Activated naive CD4-positive, alpha-beta T cell treated with Interleukin-2 at 50 U/mL for 16 hours (primary cell): ENCODE measurements around the gene DAGLB.
"Not testable (repeated sequence)": the region's sequence is repeated elsewhere in the genome, so short reads cannot be mapped to it uniquely, and the experiment has no call there.

ENCODE experiments used
- DNase-seq: peaks from one replicate; pipeline ENCODE4 v3.0.0-alpha.2; 2020

The DAGLB gene, protein sequence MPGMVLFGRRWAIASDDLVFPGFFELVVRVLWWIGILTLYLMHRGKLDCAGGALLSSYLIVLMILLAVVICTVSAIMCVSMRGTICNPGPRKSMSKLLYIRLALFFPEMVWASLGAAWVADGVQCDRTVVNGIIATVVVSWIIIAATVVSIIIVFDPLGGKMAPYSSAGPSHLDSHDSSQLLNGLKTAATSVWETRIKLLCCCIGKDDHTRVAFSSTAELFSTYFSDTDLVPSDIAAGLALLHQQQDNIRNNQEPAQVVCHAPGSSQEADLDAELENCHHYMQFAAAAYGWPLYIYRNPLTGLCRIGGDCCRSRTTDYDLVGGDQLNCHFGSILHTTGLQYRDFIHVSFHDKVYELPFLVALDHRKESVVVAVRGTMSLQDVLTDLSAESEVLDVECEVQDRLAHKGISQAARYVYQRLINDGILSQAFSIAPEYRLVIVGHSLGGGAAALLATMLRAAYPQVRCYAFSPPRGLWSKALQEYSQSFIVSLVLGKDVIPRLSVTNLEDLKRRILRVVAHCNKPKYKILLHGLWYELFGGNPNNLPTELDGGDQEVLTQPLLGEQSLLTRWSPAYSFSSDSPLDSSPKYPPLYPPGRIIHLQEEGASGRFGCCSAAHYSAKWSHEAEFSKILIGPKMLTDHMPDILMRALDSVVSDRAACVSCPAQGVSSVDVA

DNA sequence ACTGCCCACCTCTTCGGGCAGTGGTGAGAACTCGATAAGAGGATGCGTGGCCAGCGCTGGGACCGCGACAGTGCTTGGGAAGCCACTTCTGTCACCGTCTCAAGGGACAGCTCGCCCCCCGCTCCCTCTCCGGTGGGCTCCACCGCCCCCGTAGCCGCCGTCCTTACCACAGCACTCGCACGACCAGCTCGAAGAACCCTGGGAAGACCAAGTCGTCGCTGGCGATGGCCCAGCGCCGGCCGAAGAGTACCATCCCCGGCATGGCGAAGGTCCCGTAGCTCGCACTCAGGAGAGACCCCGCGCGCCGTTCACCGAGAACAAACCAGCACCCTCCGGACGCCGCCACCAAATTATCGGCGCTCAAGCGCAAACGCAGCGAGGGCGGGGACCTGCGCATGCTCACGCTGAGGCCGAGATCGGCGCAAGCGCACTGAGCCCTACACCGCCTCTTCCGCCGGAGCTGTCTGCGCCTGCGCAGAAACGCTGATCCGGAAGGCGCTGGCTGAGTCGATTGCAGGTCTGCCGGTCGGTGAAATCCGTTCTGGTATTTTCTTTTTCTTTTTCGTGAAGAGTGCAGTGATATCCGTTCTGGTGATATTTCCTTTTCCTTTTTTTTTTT lies at the start of gene DAGLB:
TSS of gene DAGLB (minus strand) at position 374 of the 619 bp plus-strand sequence. CDS start at position 262, 112 bp downstream.
- DNase-seq: peak; percentile 96

DNA sequence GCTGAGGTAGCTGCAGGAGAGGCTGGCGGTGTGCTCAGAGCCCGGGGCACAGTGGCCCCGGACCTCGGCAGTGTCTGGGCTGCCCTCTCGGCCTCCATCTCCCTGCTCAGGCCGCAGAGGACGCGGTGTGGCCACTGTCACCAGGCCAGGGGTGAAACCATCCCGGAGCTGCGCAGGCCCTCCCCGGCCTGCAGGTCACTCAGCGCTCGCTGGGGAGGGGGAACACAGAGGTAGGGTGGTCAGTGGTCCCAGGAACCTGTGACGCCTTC lies 49.8 kb upstream of the DAGLB start:
- no peak for DNase-seq

DNA sequence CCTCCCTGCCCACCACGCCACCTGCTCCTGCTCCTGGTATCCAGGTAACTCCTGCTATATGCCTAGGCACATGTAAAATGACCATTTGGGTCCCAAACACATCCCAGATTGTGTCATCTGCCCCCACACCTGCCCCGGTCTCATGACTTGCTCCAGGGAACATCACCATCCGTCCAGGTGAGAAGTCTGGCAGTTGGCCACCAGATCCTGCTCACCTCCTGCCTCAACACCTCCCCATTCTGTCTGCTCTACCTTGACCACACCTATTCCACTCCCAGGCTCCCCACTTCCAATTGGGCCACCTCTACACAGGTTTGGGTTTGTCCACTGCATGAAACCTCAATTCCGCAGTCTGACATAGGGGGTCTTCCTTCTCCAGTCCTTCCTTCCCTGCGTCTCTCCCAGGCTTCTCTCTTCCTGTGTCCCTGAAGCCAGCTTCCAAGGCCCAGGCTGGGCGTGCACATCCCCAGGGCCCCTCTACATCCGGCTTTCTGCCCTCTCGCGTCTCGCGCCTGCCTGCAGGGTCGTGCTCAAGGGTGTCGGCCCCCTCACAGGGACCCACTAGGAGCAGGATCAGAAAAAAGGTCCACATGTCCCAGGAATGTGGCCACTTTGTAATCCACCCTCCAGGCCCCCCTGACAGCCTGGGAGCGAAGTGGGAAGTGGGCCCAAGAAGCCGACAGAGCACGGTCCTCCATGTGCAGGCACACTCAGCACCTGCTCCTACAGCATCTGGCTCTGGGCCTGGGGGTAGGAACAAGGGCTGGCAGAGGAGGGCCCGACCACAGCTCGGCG lies 49.3 kb upstream of the DAGLB start:
- no peak for DNase-seq

DNA sequence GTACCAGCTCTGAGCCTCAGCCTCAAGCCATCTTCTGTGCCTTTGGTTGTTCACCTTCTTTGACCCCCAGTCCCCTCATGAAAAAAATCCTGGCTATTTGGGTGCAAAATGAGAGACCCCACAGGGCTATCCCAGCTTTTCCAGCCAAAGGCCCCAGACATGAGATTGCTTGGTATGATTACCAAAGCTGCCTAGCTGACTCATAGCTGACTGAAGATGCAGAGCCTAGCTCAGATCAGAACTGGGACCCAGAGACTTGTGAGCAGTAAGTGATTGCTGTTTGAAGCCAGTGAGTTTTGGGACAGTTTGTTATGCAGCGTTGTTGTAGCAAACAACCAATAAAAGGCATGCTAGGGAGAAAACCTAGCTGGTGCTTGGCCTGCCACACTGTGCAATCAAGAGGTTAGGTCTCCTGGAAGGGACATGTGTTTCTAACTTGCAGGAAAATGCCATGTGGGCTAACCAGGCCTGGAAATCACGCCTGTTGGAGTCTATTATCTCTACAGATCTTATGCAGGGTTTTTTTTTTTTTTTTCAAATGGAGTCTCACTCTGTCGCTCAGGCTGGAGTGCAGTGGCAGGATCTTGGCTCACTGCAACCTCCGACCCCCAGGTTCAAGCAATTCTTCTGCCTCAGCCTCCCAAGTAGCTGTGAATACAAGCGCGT lies 48.0 kb upstream of the DAGLB start:
- no peak for DNase-seq

DNA sequence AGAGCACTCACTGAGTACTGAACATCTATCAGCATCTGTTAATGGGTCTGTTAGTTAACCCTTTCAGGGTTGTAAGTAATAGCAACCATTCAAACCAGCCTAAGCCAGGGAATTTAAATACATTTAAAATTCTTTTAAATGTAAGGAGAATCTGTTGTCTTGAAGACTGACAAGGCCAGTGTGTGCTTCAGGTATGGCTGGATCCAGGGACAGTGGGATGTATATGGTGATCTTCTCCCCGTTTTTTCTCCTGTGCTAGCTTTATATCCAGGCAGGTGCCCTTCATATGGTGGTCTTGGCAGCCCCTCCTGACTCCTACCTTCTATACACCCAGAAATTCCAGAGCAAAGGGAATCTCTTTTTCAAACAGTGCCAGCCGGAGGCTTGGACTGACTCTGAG lies 46.6 kb upstream of the DAGLB start:
- DNase-seq: no peak

DNA sequence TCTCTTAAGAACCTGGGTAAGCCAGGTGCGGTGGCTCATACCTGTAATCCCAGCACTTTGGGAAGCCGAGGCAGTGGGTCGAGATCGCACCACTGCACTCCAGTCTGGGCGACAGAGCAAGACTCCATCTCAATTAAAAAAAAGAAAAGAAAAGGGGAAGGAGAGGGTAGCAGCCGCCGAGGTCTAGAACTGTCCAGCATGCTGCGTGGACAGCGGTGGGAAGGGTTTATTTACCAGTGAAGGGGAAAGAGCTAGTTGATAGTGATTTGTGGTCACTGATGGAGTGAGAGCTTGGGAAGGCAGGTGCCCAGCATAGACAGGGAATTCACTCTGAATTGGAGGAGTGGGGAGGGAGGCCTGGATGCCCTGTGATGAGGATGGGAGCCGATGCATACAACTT lies 43.4 kb upstream of the DAGLB start:
- DNase-seq: no peak

DNA sequence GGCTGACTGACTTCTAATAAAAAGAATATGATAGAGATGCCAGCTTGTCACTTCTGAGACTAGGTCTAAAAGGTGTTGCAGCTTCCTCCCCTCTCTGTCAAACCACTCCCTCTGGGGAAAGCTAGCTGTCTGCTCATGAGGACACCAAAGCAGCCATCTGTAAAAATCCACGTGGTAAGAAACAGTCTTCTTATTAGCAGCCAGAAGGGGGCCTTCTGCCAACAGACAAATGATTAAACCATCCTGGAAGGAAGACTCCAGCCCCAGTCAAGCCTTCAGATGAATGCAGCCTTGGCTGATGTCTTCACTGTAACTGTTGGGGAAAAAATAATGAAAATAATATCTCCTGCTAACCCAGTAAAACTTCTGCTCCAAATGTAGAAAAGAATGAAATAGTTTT lies 41.9 kb upstream of the DAGLB start:
- no peak for DNase-seq

DNA sequence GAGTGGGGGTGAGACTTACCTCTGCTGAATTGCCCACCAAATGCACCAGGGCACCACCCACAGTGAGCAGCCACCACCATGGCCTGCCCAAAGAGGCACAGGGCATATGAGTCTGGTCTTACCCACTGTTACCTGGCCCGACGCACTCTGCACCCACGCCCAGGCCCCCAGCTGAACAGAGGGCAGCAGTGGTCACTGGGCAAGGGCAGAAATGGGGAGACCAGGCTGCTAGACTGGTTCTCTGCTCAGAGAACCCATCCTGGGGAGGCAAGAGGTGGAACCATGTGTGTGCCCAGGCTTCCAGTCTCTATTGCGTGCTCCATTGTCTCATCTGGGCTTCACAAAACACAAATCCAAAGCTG lies 39.4 kb upstream of the DAGLB start:
- DNase-seq: no peak

DNA sequence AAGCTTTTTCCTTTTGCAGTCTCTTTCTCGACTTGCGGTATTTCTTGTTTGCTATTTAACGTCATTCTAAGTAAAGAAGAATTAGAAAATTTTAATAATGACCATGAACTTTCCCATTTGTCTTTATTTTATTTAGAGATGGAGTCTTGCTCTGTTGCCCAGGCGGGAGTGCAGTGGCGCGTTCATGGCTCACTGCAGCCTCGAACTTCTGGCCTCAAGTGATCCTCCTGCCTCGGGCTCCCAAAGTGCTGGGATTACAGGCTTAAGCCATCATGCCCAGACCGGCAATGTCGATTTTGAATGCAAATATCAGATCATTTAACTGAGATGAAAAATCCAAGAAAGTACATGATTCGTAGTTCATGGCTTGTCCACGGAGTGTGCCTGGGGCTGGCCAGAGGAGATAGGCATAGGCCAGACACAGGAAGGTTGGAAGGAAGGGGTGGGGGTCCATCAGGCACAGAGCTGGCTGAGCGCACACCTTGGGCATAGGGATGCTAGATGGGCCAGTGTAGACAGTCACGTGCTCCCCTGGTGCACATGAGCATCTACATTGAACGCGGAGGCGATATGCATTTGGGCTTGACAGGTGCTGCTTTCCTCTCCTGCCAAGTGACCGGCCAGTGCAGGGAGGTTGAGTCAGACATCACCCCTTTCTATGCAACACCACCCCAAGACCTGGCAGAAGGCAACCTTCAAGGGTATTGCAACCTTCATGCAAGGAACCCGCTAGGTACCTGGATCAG lies 38.9 kb upstream of the DAGLB start:
- DNase-seq: no peak

DNA sequence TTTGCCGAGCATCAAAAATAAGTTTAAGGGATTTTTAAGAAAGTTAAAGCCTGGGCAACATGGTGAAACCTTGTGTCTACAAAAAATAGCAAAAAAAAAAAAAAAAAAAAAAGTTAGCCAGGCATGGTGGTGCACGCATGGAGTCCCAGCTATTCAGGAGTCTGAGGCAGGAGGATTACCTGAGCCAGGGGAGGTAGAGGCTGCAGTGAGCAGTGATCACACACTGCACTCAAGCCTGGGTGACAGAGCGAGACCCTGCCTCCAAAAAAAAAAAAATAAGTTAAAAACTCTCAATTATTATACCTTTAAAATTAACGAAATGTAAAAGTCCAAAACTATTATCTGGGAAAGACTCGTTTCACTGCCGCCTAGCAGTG lies 35.0 kb upstream of the DAGLB start:
- no peak for DNase-seq

DNA sequence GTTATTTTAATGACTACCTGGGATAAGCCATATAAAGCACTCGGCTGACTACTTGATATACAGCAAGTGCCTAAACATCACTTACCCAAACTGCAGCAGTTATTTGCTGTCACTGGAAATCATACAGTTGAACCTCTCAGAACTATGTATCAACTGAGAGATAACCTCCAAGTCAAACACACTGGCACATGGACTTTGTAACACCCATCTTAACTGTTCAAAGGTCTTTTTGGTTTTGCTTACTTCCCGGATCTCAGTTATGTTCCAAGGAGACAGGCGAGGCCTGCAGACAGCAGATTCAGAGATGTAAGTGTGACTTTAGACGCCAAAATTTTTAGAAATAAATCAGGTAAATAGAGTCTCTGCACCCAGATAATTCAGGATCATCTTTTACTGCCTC lies 34.6 kb upstream of the DAGLB start:
- DNase-seq: no peak

DNA sequence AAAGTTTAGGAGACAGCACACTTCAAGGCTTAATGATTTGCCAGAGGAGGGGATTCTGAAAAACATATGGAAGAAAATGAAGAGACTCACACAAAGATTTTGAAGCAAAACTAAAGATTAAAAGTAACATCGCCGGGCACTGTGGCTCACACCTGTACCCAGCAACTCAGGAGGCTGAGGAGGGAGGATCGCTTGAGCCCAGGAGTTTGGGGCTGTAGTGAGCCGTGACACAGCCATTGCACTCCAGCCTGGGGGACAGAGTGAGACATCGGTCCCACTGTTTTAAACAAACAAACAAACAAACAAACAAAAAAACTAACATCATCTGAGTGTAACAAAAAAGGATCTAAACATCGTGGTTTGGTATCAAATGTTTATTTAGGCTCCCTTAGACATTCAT lies 33.7 kb upstream of the DAGLB start:
- DNase-seq: no peak

DNA sequence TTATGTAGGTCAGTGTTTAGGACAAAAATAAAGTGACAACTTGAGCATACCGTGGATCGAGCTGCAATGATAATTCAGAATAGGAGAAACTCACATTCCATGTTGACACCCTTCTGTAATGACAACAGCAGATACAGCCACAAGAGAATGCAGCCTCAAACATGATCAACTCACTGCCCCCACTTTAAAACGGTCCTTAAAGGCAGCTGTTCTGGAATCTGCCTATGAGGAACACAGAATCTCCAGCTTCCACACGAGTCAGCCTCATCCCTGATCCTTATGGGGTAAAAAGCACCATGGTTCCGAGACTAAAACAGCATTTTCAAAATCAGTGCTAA lies 32.5 kb upstream of the DAGLB start:
- no peak for DNase-seq

DNA sequence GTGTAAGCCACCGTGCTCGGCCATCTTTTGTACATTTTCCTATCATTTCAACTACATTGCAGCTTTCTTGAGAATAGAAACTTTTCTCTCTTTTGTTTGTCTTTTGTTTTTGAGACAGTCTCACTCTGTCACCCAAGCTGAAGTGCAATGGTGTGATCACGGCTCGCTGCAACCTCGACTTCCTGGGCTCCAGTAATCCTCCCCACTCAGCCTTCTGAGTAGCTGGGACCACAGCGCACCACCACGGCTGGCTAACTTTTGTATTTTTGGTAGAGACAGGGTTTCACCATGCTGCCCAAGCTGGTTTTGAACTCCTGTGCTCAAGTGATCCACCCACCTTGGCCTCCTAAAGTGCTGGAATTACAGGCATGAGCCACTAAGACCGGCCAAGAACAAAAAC lies 31.3 kb upstream of the DAGLB start:
- DNase-seq: no peak

DNA sequence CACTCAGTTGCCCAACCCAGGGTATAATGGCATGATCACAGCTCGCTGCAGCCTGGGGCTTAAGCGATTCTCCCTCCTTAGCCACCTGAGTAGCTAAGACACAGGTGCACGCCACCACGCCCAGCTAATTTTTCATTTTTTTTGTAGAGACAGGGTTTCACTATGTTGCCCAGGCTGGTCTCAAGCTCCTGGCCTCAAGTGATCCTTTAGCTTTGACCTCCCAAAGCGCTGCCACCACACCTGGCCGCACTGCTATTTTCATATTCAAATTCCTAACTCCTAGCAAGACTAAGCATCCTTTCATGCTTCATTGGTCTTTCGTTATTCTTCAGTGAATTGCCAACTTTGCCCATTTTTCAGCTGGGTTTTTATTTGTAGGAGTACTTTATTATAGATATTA lies 30.4 kb upstream of the DAGLB start:
- no peak for DNase-seq

DNA sequence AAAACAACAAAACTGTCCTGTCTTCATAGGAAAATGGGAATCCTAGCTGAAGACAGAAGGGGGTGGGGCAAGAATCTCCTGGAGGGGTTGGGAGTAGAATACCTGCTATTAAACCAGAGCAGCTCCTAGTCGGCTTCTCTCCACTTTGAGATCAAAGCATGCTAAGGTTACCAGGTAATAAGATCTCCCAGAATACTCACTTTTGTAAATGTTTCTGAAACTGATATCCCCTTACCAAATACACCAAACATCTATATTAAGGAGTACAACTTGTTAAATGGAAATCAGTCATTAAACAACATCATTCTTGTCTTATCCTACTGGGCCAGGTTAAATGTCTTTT lies 29.5 kb upstream of the DAGLB start:
- no peak for DNase-seq

DNA sequence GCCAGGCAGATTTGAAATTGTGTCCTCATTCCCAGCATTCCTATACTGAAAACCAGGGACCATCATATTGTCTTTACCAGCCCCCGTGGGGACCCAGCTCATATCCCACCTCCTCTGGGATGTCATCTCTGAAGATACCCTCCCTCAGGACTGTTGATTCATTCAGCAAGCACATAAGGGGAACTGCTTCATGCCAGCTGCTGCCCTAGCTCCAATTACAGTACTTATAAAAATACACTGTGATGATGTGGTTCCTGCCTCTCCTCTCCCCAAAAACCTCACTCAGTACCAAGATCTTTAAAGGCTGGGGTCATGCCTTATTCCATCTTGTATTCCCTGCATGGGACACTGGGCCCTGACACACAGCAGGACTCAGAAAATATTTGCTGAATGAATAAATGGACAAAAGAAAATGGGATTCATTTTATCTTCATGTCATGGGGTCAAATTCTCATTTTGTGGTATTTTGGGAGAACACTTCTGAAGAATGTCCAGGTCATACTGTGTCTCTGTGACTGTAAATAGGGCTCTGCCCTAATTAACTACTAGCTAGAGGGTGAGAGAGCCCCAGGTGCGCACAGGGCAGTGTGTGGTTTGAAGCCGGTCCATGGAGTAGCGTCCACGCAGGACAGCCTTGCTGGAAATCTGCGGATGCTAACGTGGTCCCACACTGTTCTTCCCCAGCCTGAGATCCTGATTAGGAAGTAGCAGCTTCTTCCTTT lies 29.0 kb upstream of the DAGLB start:
- no peak for DNase-seq

DNA sequence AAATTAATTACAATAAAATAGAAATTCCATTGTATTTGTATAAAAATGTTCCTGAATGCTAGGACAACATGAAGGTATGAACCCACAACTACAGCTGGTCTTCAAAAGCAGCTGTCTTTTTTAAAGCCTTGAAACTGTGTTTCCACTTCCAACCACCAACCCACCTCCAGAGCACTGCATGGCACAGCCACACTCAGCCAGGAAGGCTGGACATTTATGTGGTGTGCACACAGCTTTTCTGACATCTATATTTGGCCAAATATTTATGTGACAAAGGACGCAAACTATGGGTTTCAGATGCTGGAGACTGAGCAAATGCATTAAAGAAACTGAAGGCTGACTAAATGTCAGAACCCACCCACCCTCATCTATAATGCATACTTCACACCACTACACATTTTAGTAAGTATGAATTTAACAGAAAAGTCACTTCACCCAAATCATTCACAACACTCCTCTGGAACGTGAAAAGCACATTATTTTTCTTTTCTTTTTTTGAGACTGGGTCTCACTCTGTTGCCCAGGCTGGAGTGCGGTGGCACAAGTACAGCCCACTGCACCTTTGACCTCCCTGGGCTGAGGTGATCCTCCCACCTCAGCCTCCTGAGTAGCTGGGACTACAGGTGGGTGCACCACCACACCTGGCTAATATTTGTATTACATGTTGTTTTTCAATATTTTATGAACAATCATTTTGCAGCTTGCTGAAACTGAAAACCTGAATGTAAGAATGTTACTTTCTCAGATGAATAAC lies 27.9 kb upstream of the DAGLB start:
- no peak for DNase-seq

DNA sequence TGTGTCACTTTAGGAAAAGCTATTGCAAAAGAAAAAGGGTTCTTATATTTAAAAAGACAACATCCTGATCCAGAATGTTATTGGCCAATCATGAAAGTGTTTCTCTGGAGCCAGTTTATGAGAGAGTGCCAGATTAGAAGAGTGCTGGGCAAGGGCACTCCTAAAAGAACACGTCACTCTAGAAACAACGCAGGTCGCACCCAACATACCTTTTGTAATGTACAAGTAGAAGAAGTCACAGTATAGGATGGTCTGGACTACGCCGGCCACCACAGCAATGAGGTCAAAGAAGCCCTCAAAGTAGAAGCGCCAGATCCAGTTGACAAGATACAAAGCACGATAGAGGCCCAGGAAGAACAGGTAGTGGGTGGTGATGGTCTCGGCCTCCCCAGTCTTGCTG lies 18.1 kb upstream of the DAGLB start:
- DNase-seq: no peak

DNA sequence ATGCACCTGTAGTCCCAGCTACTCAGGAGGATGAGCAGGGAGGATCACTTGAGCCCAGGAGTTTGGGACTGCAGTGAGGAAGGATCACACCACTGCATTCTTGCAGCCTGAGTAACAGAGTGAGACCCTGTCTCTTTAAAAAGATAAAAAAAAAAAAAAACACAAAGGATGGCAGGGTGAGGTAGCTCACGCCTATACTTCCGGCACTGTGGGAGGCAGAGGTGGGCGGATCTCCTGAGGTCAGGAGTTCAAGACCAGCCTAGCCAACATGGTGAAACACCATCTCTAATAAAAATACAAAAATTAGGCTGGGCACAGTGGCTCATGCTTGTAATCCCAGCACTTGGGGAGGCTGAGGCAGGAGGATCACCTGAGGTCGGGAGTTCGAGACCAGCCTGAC lies 15.9 kb upstream of the DAGLB start:
- DNase-seq: not testable (repeated sequence)

DNA sequence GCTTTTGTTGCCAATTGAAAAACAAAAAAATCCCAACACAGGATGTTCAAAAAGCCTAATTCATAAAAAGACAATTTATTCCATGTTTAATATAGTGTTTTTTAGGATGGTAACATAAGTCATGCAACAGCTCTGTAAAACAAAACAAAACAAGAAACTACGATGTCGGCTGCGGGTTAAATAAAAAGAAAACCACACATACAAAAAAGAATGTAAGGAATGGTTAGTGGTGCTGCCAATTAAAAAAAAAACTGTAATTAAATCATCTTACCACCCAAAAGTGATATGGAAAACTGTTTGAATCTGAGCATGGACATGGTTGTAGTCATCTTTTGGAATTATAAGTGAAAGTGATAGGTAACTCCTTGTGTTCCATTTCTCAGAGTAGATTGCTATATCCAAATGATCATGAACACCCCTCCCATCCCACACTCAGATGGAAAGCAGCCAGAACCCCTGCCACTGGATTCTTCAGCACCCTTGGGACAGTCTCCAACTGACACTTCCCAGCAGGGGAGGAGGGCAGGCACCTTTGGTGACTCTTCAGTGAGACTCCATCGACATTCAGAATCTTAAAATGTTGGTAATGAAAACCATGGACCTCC lies 14.3 kb upstream of the DAGLB start:
- no peak for DNase-seq
